Islet of Langerhans (tissue), 1 donor: Measurements from ENCODE around the gene IL16.
"Not testable (repeated sequence)": the region's sequence is repeated elsewhere in the genome, so short reads cannot be mapped to it uniquely, and the experiment has no call there.

ENCODE experiments used
- FAIRE-seq: peaks from one replicate; lab custom pipeline; 2011; peaks lifted over from hg19 to GRCh38; lab: Jason Lieb, UNC

IL16 gene

DNA sequence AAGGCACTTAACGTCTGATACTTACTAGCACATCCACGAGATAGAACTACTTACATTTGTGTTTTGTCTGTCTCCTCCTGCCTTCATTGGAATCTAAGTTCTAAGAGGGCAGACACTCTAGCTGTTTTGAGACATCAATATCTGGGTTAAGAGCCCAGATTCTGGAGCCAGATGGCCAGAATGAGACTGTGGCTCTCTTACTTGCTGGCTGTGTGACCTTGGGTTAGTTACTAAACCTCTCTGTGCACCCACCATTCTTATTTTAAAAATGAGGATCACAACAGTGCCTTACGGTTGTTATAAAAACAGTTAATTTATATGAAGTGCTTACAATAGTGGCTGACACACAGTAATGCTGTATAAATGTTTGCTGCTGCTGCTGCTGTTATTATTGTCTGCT is 119.6 kb downstream of the IL16 start:
- no peak for FAIRE-seq

DNA sequence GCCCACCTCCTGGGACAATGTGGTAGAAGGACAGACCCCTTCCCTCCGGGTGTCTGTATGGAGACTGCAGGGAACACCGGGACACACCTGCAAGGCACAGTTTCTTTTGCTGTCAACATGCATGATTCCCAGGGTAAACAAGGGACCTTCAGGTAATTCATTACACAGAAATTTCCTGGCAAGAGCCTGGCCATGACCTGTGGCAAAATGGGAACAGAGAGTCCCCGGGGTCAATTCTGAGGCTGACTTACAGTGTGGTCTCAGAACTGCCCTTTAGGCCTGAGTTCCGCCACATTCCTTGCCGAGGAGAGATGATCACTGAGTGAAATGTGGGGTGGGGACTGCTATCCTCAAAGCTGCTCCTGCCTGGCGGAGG is 121.0 kb downstream of the IL16 start:
- FAIRE-seq: no peak

GRCh38 chr15:81321667-81322066 is 125.0 kb downstream of the IL16 start:
- no peak for FAIRE-seq

DNA sequence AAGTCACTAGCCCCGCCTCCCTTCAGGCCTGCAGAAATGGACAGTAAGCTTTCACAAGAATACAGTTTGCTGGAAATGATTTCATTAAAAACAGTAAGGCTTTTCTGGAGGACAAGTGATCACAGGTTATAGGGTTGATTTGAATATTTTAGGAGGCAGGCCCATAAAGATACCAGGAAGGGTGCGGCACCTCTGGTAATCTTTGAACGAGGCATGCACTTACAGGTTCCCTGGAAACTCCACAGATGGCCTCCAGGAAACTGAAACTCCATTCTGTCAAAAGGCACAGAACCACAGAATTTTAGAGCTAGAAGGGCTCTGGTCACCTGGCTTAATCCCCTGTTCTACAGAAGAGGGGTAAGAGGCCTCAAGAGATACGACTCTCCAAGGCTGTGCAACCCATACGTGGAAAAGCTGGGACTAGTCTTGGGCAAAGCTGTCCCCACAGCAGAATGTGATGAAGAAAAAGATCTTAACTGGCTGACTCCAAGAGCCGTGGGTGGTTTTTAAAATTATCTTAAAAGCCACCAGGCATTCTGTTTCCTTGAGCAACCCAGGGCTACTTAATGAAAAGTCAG is 126.1 kb downstream of the IL16 start:
- FAIRE-seq: no peak

- FAIRE-seq: no peak
Measured at GRCh38 chr15:81323559-81323943, 126.9 kb downstream of the IL16 start.

GRCh38 chr15:81323944-81324881 is 127.5 kb downstream of the IL16 start, which contains the start of gene STARD5:
Gene STARD5 (minus strand): TSS chr15:81324141. CDS start chr15:81324099, 42 bp downstream.
- FAIRE-seq: no peak

- FAIRE-seq: no peak
Measured at GRCh38 chr15:81326466-81327212, 130.0 kb downstream of the IL16 start.

GRCh38 chr15:81327516-81327915 is 130.8 kb downstream of the IL16 start:
- no peak for FAIRE-seq

DNA sequence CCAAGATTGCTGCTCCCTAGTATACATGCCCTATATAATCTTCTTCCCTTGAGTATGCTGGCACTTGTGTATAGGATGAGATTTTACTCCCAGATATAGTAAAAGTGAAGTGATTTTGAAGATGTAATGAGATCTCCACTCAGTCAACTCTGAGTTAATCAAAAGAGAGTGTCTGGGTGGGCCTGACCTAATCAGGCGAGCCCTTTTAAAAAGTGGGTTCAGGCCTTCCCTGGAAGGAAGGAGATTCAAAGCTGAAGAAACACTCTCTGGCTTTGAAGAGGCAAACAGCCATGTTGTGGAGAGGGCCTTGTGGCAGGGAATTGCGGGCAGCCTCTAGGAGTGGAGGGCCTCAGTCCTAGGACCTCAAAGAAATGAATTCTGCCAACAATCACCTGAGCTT is 132.8 kb downstream of the IL16 start:
- FAIRE-seq: no peak

DNA sequence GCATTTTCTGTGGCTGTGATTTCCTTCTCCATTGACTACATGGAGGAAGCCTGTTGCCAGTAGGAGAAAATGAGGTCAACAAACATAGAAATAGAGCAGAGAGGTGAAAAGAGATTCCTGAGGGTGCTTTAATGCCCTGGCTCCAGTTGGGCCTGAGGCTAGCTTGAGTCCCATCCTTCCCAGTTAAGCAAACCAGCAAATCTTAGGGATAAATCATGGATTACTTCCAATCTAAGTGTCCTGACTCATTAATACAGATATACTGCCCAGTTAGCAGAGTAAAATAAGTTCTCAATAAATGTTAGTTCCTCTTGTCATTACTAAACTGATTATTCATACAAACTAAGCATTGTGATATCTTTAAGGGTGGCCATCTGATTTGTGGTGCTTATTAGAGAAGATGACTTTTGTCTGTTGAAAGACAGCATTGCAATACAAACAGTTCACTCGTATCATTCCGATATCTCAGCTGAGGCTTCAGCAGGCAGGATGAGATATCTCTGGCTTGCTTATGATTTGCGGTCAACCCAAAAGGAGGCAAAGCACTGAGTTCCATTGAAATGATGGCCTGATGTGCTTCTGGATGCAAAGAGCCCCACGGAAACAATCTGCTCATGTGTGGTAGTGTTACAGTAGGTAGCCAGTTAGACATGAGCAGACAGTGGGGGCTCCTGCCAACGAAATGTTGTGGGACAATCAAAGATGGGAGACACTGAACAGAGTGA is 133.8 kb downstream of the IL16 start:
- no peak for FAIRE-seq

DNA sequence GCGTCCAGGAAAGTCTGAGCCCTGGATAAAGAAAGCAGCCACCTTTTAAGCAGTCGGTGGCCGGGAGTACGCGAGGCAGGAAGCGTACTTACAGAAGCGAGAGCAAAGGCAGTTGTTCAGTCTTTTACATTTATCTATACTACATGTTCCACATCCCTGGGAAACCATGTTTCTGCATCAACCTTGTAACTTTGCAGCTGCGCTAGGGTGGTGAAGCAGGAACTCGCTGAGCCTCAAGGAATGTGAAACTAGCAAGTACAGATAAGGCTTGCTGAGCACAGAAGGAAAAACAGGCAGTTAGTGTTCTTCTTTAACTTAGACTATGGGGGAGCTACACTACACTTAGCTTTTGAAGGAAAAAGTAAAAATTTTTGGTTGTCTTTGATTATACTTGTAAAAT is 134.5 kb downstream of the IL16 start:
- FAIRE-seq: not testable (repeated sequence)

- FAIRE-seq: no peak
Measured at GRCh38 chr15:81331600-81331999, 134.9 kb downstream of the IL16 start.

DNA sequence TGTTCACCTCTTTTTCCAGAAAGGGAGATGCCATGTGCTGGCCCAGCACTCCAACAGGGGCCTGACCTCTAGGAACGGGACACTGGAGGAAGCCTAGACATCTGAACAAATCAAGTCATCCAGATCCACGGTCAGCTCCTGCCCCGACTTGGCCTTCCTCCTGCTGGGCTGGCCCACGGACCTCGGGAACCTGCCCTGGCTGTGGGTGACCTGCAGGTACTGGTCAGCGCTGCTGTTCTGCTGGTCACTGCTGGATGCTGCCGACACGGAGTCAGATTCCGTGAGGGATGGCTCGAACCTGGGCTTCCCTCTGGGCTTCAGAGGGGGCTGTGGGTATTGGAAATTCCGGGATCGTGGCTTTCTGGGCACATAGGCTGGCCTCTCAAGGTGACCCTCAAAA is 135.6 kb downstream of the IL16 start:
- FAIRE-seq: no peak

GRCh38 chr15:81333363-81333762 is 136.7 kb downstream of the IL16 start:
- FAIRE-seq: no peak

DNA sequence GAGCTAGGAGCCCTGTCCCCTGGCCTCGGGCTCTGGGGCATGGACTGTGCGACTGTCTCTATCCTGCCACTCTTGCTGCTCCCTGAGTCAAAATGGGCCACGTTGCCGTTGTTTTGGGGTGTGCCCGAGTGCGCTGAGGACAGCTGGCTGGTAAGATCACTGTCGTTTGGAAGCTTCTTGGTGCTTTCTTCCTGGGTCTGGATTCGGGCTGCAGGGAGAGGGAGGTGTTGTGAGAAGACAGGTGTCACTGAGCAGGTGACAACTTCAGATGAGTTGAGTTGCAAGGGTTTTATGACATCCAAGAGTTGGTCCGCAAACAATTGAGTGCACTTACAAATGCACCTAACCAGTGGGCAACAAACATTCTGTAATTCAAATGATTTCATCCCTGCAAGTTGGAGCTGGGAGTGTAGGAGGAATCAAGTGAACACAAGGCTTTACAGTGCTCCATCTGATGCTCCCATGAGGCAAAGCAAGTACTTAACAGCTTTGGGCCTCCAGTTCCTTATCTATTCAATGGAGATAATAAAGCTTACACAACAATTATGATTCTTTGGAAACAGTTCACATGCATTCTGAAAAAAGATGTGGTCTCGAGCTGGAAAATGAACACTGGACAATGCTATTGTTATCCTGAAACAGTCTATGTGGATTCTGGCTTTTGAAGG is 138.2 kb downstream of the IL16 start:
- no peak for FAIRE-seq

- FAIRE-seq: no peak
Measured at GRCh38 chr15:81335631-81336030, 139.0 kb downstream of the IL16 start.

GRCh38 chr15:81336568-81336967 is 139.9 kb downstream of the IL16 start:
- FAIRE-seq: no peak

- FAIRE-seq: no peak
Measured at GRCh38 chr15:81337241-81337640, 140.6 kb downstream of the IL16 start.

GRCh38 chr15:81337713-81338157 is 141.1 kb downstream of the IL16 start:
- FAIRE-seq: no peak

GRCh38 chr15:81338170-81339007 is 141.7 kb downstream of the IL16 start:
- no peak for FAIRE-seq

- no peak for FAIRE-seq
Measured at GRCh38 chr15:81339321-81339720, 142.6 kb downstream of the IL16 start.
